Spleen (tissue), 11 donors: ENCODE data around the gene MEIS1. TPM values are rescaled to one million over a fixed set of nuclear protein-coding genes. Genes with fewer than 3 reads are reported as not detected.

Experiments
- DNase-seq: peaks from one replicate; pipeline ENCODE4 v3.0.0-alpha.2; 2020
- H3K27ac ChIP-seq, 8 donors: fragments of 200-600 bp; sonication (generic) in 7 of 8; 1 replicate in 4 of 8; 2 replicates in 4 of 8; pipeline versions ENCODE4 v1.5.0 to v1.8.0; 2016 to 2021; ENCODE audit warnings: inconsistent platforms in 4 of 8, mild to moderate bottlenecking in 4 of 8, moderate library complexity in 1 of 8
- H3K27me3 ChIP-seq, 7 donors: fragments of 200-600 bp; sonication (generic) in 6 of 7; replicated peaks in 1 of 7; 1 replicate in 4 of 7; 2 replicates in 3 of 7; pipeline versions ENCODE4 v1.5.0 to v1.8.0; 2016 to 2021; ENCODE audit warnings: inconsistent platforms in 3 of 7, mild to moderate bottlenecking in 1 of 7
- H3K36me3 ChIP-seq, 6 donors: fragments of 200-600 bp; sonication (generic) in 5 of 6; 1 replicate in 4 of 6; 2 replicates in 2 of 6; pipeline versions ENCODE4 v1.5.0 to v1.8.0; 2016 to 2021; ENCODE audit warnings: inconsistent platforms in 2 of 6
- H3K4me1 ChIP-seq, 6 donors: fragments of 200-600 bp; sonication (generic) in 5 of 6; 1 replicate in 3 of 6; 2 replicates in 3 of 6; pipeline versions ENCODE4 v1.5.0 to v1.8.0; 2016 to 2021; ENCODE audit warnings: inconsistent platforms in 3 of 6
- H3K4me3 ChIP-seq, 8 donors: fragments of 200-600 bp; sonication (generic) in 7 of 8; 1 replicate in 4 of 8; 2 replicates in 4 of 8; pipeline versions ENCODE4 v1.5.0 to v1.8.0; 2016 to 2021; ENCODE audit warnings: inconsistent platforms in 4 of 8, mild to moderate bottlenecking in 4 of 8, moderate library complexity in 2 of 8
- H3K9me3 ChIP-seq, 8 donors: fragments of 200-600 bp; sonication (generic) in 7 of 8; 1 replicate in 4 of 8; 2 replicates in 4 of 8; pipeline versions ENCODE4 v1.5.0 to v1.8.0; 2016 to 2021; ENCODE audit warnings: inconsistent platforms in 4 of 8
- POLR2A ChIP-seq, 3 donors: fragments of 450-650 bp; IDR thresholded peaks; one replicate each; pipeline ENCODE4 v1.5.1; 2017; ENCODE audit warnings: antibody characterized with exemption in 3 of 3, mild to moderate bottlenecking in 1 of 3
- POLR2AphosphoS5 ChIP-seq, 3 donors: sonication (generic); formaldehyde crosslinking; IDR thresholded peaks; one replicate each; pipeline ENCODE4 v1.5.1; 2017; ENCODE audit warnings: antibody characterized with exemption in 3 of 3
- WGBS, 5 donors: extraction: QIAGEN DNeasy Blood & Tissue Kit in 3 of 5; methylation state at CpG; one replicate each; pipeline versions ENCODE4 v1.1.5 to v1.1.7; 2013 to 2018; 5-methylcytosine and 5-hydroxymethylcytosine counted together
- intact Hi-C: fragments of 100-400 bp; cut with DNase I; formaldehyde crosslinking; loops from one replicate; pipeline ENCODE4 v1.15.0; 2023; ENCODE audit warnings: low total_unique reads
- polyA plus RNA-seq, 3 donors: library from polyadenylated mRNA; stranded (reverse); fragments of 200-250 nt; gene quantifications; one replicate each; pipeline ENCODE4 v1.2.1, GENCODE V29; 2013
- total RNA-seq, 7 donors: library from RNA; depleted of rRNA in 3 of 7; stranded (reverse); fragments of >200 nt in 3 of 7; fragmentation: NEBNext Ultra II Directional in 4 of 7; extraction: Animal tissue kit (Norgen Biotek cat#: 25700) in 4 of 7; gene quantifications; one replicate each; pipeline versions ENCODE4 v1.1.0 to v1.2.1, GENCODE V29; 2016 to 2021
- TF ChIP-seq, protein P1 (sequence below), 11 experiments: fragments of 200-600 bp in 7 of 11; fragments of 450-650 bp in 4 of 11; sonication (generic) in 4 of 11; IDR thresholded peaks in 8 of 11; conservative IDR thresholded peaks in 3 of 11; 1 replicate in 7 of 11; 2 replicates in 4 of 11; pipeline versions ENCODE4 v1.4.0 to v1.8.0; 2016 to 2021; ENCODE audit warnings: antibody characterized with exemption in 11 of 11, inconsistent platforms in 4 of 11, mild to moderate bottlenecking in 1 of 11
- donor health status: healthy with polysubstance abuse.
- donor health status: DM: no; HTN: no; CAD: no; lungs with moderate emphysema.
- donor health status: DM: no; HTN: no; CAD: no.
- donor health status: Bipolar disorder and iron deficiency.
- donor health status: healthy.
- donor health status: DM: no; HTN: no; CAD: no.
- donor health status: DM: yes; HTN: yes; CAD: no.

Gene MEIS1
- total and polyA plus RNA-seq, 10 donors = 13.1 to 81.4 (median 28.2) TPM

DNA sequence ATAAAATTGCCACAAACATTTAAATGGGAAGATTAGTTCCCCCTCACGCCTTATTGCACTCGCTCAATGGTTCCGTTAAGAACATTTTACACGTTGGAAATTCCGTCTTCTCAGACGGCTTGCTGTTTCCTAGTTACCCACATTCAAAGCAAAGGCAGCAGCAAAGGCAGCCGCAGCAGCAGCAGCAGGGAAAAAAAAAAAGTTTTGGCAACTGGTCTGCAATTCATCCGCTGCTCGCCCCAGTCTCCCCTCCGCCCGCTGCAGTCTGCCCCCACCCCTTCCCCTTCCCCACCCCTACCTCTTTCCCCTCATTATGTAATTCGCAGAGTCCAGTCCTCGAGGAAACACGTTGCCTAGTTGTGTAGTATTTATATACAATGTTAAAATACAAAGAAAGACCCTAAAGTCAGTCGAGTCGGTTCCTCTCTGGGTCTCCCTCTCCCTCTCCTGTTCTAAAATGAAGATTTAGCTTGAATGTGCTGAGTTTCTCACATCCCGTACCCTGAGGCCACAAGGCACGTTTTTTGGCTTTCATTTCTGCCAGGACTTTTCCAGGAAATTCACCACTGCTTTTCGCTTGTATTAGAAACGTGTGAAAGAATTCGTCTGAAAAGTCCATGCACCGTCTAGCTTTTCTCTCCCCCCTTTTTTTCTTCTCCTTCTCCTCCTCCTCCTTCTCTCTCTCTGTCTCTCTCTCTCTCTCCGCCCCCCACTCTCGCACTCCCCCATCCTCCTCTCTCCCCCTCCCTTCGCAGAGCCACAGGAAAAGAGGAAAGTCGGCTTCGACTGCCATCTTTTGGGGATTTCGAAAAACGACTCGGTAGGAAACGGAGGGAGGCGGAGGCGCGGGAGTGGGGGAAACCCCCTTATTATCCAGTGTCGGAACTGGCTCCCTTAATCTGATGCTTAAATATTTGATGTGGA lies 140.0 kb downstream of the MEIS1 start:
- DNase-seq = no peak
- intact Hi-C loops = loop anchor here (5.0 kb wide), 1 partner anchor 143 kb away; no protein-coding TSS in a partner anchor
- H3K27me3 ChIP-seq = peaks cover 0 to 77% (median 55%) of the 10 kb centered on the region in 7 donors
- TF ChIP-seq POLR2AphosphoS5 (IDR thresholded peaks at IDR 0.05) (no peak), POLR2A (IDR thresholded peaks at IDR 0.05) (no peak)
- TF ChIP-seq, protein P1, sequence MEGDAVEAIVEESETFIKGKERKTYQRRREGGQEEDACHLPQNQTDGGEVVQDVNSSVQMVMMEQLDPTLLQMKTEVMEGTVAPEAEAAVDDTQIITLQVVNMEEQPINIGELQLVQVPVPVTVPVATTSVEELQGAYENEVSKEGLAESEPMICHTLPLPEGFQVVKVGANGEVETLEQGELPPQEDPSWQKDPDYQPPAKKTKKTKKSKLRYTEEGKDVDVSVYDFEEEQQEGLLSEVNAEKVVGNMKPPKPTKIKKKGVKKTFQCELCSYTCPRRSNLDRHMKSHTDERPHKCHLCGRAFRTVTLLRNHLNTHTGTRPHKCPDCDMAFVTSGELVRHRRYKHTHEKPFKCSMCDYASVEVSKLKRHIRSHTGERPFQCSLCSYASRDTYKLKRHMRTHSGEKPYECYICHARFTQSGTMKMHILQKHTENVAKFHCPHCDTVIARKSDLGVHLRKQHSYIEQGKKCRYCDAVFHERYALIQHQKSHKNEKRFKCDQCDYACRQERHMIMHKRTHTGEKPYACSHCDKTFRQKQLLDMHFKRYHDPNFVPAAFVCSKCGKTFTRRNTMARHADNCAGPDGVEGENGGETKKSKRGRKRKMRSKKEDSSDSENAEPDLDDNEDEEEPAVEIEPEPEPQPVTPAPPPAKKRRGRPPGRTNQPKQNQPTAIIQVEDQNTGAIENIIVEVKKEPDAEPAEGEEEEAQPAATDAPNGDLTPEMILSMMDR (IDR thresholded peaks at IDR 0.05 in 8 of 11, conservative IDR thresholded peaks at IDR 0.05 in 3 of 11) = peak in 5 of 11 experiments; percentile 18 to 53 (median 37)
- peaks cover 0 to 9% (median 0%) of the 10 kb centered on the region in 6 donors for H3K36me3 ChIP-seq
- no peaks in the 10 kb centered on the region for H3K9me3 ChIP-seq
- WGBS, 5 donors = 0 to 2% (median 1%) methylated on average over 34 to 35 of the region's 35 CpGs
- H3K4me3 ChIP-seq = peak overlapping the region in 7 of 8 donors; percentile 30 to 61 (median 35)
- H3K4me1 ChIP-seq = peaks cover 6 to 54% (median 39%) of the 10 kb centered on the region in 6 donors
- peak overlapping the region in 7 of 8 donors; percentile 45 to 86 (median 78) for H3K27ac ChIP-seq

DNA sequence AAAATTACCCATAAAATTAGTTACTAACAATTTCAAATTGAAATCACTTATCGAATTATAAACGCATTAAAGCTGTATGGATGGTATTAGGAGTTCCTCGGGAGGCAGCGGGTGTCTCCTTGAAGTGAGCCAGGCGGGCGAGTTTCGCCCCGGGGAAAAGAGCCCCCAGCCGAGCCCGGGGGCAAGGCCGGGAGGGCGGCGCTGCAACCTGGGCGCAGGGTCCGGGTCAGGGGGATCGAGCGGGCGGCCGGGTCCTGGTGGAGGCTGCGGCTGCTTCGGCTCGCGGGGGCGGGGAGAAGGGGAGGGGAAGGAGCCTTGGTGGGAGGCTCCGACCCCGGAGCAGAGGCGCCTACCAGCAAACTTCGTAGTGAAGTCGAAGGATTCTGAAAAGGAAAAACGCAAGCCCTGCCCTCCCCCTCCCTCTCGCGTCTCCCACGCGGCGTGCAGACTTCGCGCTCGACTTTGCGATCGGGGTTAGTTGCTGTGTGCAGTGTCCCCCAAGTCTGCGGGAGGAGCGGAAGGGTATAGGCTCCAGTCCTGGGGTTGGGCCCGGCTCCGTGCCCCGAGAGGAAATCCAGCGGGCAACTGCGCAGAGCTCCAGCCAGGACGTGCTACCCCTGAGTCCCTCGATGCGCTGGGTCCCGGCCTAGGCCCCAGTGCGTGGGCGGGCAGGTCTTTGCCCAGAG lies 140.8 kb downstream of the MEIS1 start:
- Histone ChIP-seq H3K4me1 (peaks cover 6 to 56% (median 39%) of the 10 kb centered on the region in 6 donors), H3K27ac (peak overlapping the region; percentile 45 to 86 (median 76)), H3K27me3 (peaks cover 0 to 85% (median 63%) of the 10 kb centered on the region in 7 donors), H3K36me3 (peaks cover 0 to 9% (median 0%) of the 10 kb centered on the region in 6 donors), H3K4me3 (peak overlapping the region in 7 of 8 donors; percentile 30 to 61 (median 35)), H3K9me3 (no peaks in the 10 kb centered on the region)
- peak; percentile 76 for DNase-seq
- peak; percentile 20 to 72 (median 71) for TF ChIP-seq POLR2AphosphoS5 (IDR thresholded peaks at IDR 0.05)
- TF ChIP-seq, protein P1 (IDR thresholded peaks at IDR 0.05 in 8 of 11, conservative IDR thresholded peaks at IDR 0.05 in 3 of 11) = no peak
- no peak for TF ChIP-seq POLR2A (IDR thresholded peaks at IDR 0.05)
- intact Hi-C loops = no loop called here
- 0 to 2% (median 1%) methylated on average over 29 to 53 of the region's 53 CpGs for WGBS, 5 donors

- WGBS, 5 donors = 0 to 6% (median 2%) methylated on average over 2 to 11 of the region's 11 CpGs
- DNase-seq = no peak
- Histone ChIP-seq H3K36me3 (peaks cover 0 to 7% (median 0%) of the 10 kb centered on the region in 6 donors), H3K27me3 (peaks cover 0 to 90% (median 68%) of the 10 kb centered on the region in 7 donors), H3K4me1 (peaks cover 6 to 59% (median 39%) of the 10 kb centered on the region in 6 donors), H3K27ac (peak overlapping the region in 7 of 8 donors; percentile 45 to 86 (median 78)), H3K4me3 (peak overlapping the region in 7 of 8 donors; percentile 30 to 61 (median 35)), H3K9me3 (no peaks in the 10 kb centered on the region)
- intact Hi-C loops = no loop called here
- TF ChIP-seq POLR2A (IDR thresholded peaks at IDR 0.05) (no peak), POLR2AphosphoS5 (IDR thresholded peaks at IDR 0.05) (no peak)
- TF ChIP-seq, protein P1 (IDR thresholded peaks at IDR 0.05 in 8 of 11, conservative IDR thresholded peaks at IDR 0.05 in 3 of 11) = no peak
These were observed 141.3 kb downstream of the MEIS1 start for GRCh38 chr2:66576311-66576560.
